K562 (cell line): Measurements from ENCODE around the gene TRIM47. TPM values are rescaled to one million over a fixed set of nuclear protein-coding genes. Genes with fewer than 3 reads are reported as not detected.

Experiments used
- ATAC-seq: fragments of 200-7000 bp; cut with Tn5 transposase; 3 replicates; pipeline ENCODE4 v1.9.1; 2020; ENCODE audit warnings: moderate library complexity
- BruUV-seq: library from RNA; stranded (reverse); fragments of 400-500 nt; replicated peaks from 2 replicates; lab custom pipeline; 2021; lab: Mats Ljungman, UMichigan
- CTCF ChIA-PET: fragments of 300-600 bp; formaldehyde crosslinking; extraction: SDS; loops from one replicate; lab custom pipeline; 2021; ENCODE audit warnings: low intra/inter-chr PET ratio; lab: Yijun Ruan, JAX
- POLR2A ChIA-PET: fragments of 300-600, 350-650 bp; sonication (Branson Sonifier 250); formaldehyde crosslinking; extraction: SDS; loops from one replicate; lab custom pipeline; 2021; ENCODE audit warnings: antibody characterized with exemption, inconsistent platforms; lab: Yijun Ruan, JAX
- DNase-seq, 4 experiments: peaks; one replicate each; pipeline versions ENCODE4 v3.0.0 to v3.0.0-alpha.2; 2011 to 2018; ENCODE audit warnings: low spot score in 3 of 4, mixed read lengths in 3 of 4; ENCODE audit errors: extremely low read depth in 1 of 4
- FAIRE-seq: peaks from 2 replicates; lab custom pipeline; 2011; peaks lifted over from hg19 to GRCh38; lab: Jason Lieb, UNC
- H2AFZ ChIP-seq: 2 replicates; pipeline ENCODE4 v1.6.0; 2011; ENCODE audit warnings: low read depth, low read length, control low read depth, inconsistent platforms
- H3K27ac ChIP-seq: fragments of 200-600 bp; 3 replicates; pipeline ENCODE4 v1.8.0; 2011; ENCODE audit warnings: low read depth, mild to moderate bottlenecking, control low read depth, inconsistent platforms, low read length, moderate library complexity, mixed read lengths; ENCODE audit errors: extremely low read depth
- H3K27me3 ChIP-seq, 2 experiments: fragments of 300-600 bp in 1 of 2; 2 replicates in 1 of 2; 3 replicates in 1 of 2; pipeline versions ENCODE4 v1.6.0 to v1.8.0; 2011; ENCODE audit warnings: inconsistent platforms in 2 of 2, low read length in 2 of 2, mild to moderate bottlenecking in 1 of 2, mixed read lengths in 1 of 2, moderate library complexity in 1 of 2; ENCODE audit not compliant: control insufficient read depth in 2 of 2, insufficient read depth in 2 of 2
- H3K36me3 ChIP-seq: fragments of 300-600 bp; 3 replicates; pipeline ENCODE4 v1.8.0; 2011; ENCODE audit warnings: mild to moderate bottlenecking, low read length, inconsistent platforms; ENCODE audit not compliant: control insufficient read depth, insufficient read depth
- H3K4me1 ChIP-seq, 2 experiments: fragments of 200-600 bp in 1 of 2; replicated peaks in 1 of 2; 2 replicates in 1 of 2; 3 replicates in 1 of 2; pipeline versions ENCODE4 v1.5.1 to v1.8.0; 2011; ENCODE audit warnings: inconsistent platforms in 2 of 2, low read length in 2 of 2, mild to moderate bottlenecking in 1 of 2, mixed read lengths in 1 of 2, moderate library complexity in 1 of 2; ENCODE audit not compliant: control insufficient read depth in 2 of 2, insufficient read depth in 2 of 2
- H3K4me2 ChIP-seq: 2 replicates; pipeline ENCODE4 v1.6.1; 2011; ENCODE audit warnings: low read length, control low read depth, inconsistent platforms, mixed read lengths; ENCODE audit not compliant: insufficient read depth
- H3K4me3 ChIP-seq: fragments of 200-600 bp; sonication (generic), shearing (Covaris generic); 2 replicates; pipeline ENCODE4 v1.5.1; 2016; ENCODE audit warnings: control low read depth, inconsistent platforms
- H3K79me2 ChIP-seq: fragments of 200-600 bp; 3 replicates; pipeline ENCODE4 v1.8.0; 2011; ENCODE audit warnings: low read length, inconsistent platforms; ENCODE audit not compliant: control insufficient read depth, insufficient read depth
- H3K9ac ChIP-seq, 2 experiments: 2 replicates each; pipeline versions ENCODE4 v1.6.0 to v1.6.1; 2011; ENCODE audit warnings: low read depth in 2 of 2, low read length in 2 of 2, control low read depth in 1 of 2, inconsistent platforms in 1 of 2, mild to moderate bottlenecking in 1 of 2, mixed read lengths in 1 of 2; ENCODE audit not compliant: insufficient read depth in 1 of 2
- H3K9me1 ChIP-seq: one replicate; pipeline ENCODE4 v1.6.0; 2011; ENCODE audit warnings: inconsistent platforms, mild to moderate bottlenecking, low read length, moderate library complexity; ENCODE audit not compliant: control insufficient read depth, insufficient read depth
- H3K9me3 ChIP-seq: replicated peaks from 2 replicates; pipeline ENCODE4 v1.5.1; 2011; ENCODE audit warnings: low read depth, low read length, inconsistent platforms; ENCODE audit not compliant: control insufficient read depth, insufficient read depth
- H4K20me1 ChIP-seq: replicated peaks from 2 replicates; pipeline ENCODE4 v1.6.1; 2011; ENCODE audit warnings: low read length, inconsistent platforms, mixed read lengths; ENCODE audit not compliant: control insufficient read depth, insufficient read depth
- CCNT2 ChIP-seq: IDR thresholded peaks from 2 replicates; pipeline ENCODE4 v1.6.1; 2011; ENCODE audit warnings: borderline replicate concordance, low read depth, mild to moderate bottlenecking, moderate library complexity, mixed read lengths, low read length; ENCODE audit not compliant: insufficient read length; ENCODE audit errors: extremely low read depth
- GABPB1 ChIP-seq: sonication (generic); formaldehyde crosslinking; IDR thresholded peaks from 2 replicates; pipeline ENCODE4 v1.8.0; 2022; ENCODE audit warnings: mild to moderate bottlenecking, missing genetic modification reagents
- POLR2G ChIP-seq: fragments of 200-400 bp; formaldehyde crosslinking; IDR thresholded peaks from 2 replicates; pipeline ENCODE4 v1.6.1; 2017; ENCODE audit warnings: low read depth, mild to moderate bottlenecking, antibody characterized with exemption, low read length, moderate library complexity
- RAD21 ChIP-seq, 2 experiments: fragments of 250-450 bp in 1 of 2; fragments of 450-650 bp in 1 of 2; sonication (Bioruptor Pico) in 1 of 2; formaldehyde crosslinking in 1 of 2; IDR thresholded peaks in 1 of 2; conservative IDR thresholded peaks in 1 of 2; 2 replicates each; pipeline versions ENCODE4 v1.4.0 to v1.8.0; 2020 to 2022; ENCODE audit warnings: mild to moderate bottlenecking in 2 of 2, moderate library complexity in 1 of 2
- SMC3 ChIP-seq: conservative IDR thresholded peaks from 2 replicates; pipeline ENCODE4 v1.6.1; 2011; ENCODE audit warnings: low read depth, low read length, improper control_type of control experiment; ENCODE audit not compliant: insufficient read depth
- ZBTB7A ChIP-seq: IDR thresholded peaks from 2 replicates; pipeline ENCODE4 v1.6.1; 2011; ENCODE audit warnings: low read depth, mild to moderate bottlenecking, low read length, moderate library complexity, borderline replicate concordance; ENCODE audit not compliant: control insufficient read depth
- ZBTB8A ChIP-seq: fragments of 450-650 bp; IDR thresholded peaks from 2 replicates; pipeline ENCODE4 v1.6.1; 2018; ENCODE audit warnings: mild to moderate bottlenecking, moderate library complexity; ENCODE audit not compliant: partially characterized antibody
- ZNF431 ChIP-seq: sonication (generic); formaldehyde crosslinking; IDR thresholded peaks from 2 replicates; pipeline ENCODE4 v1.8.0; 2022; ENCODE audit warnings: mild to moderate bottlenecking, missing genetic modification reagents
- ZNF644 ChIP-seq: fragments of 200-800 bp; sonication (Bioruptor generic); IDR thresholded peaks from 2 replicates; pipeline ENCODE4 v1.6.1; 2016; ENCODE audit warnings: low read depth, missing genetic modification characterization, missing compliant biosample characterization
- WGBS: fragments of 100-300 bp; shearing (Covaris generic); methylation state at CpG from one replicate; pipeline ENCODE4 v1.1.6; 2016; ENCODE audit warnings: low coverage, mixed read lengths; ENCODE audit not compliant: insufficient coverage; ENCODE audit errors: missing lambda C conversion rate; 5-methylcytosine and 5-hydroxymethylcytosine counted together
- in situ Hi-C: fragments of 300-500 bp; cut with MboI; formaldehyde crosslinking; loops from 4 replicates; pipeline ENCODE4 v1.15.0; 2018; ENCODE audit warnings: inconsistent platforms, mixed read lengths
- intact Hi-C: fragments of 100-400 bp; cut with micrococcal nuclease; formaldehyde crosslinking; loops from 2 replicates; pipeline ENCODE4 v1.14.2; 2022
- polyA plus RNA-seq, 8 experiments: library from polyadenylated mRNA; depleted of rRNA in 4 of 8; stranded (reverse) in 5 of 8; unstranded in 3 of 8; fragments of >200 nt; fragmentation: Nextera tagmentation in 2 of 8; fragmentation: Illumina TruSeq in 1 of 8; extraction: Ambion mirVana in 2 of 8; extraction: Trizol in 1 of 8; gene quantifications; 2 replicates each; pipeline versions ENCODE4 v1.2.1 to v1.2.3, GENCODE V29; 2011 to 2014; ENCODE audit warnings: inconsistent platforms in 1 of 8, missing spikeins in 1 of 8
- total RNA-seq, 7 experiments: library from RNA; depleted of rRNA in 6 of 7; stranded (reverse); fragments of >200 nt in 6 of 7; fragmentation: Illumina TruSeq in 2 of 7; extraction: Trizol in 2 of 7; gene quantifications; 2 replicates each; pipeline versions ENCODE4 v1.2.1 to v1.2.3, GENCODE V29; 2011 to 2021; ENCODE audit warnings: low replicate concordance in 1 of 7
- TF ChIP-seq, protein P1 (sequence below), 2 experiments: fragments of 450-650 bp; formaldehyde crosslinking in 1 of 2; IDR thresholded peaks; 2 replicates each; pipeline versions ENCODE4 v1.4.0 to v1.6.1; 2014 to 2020; ENCODE audit warnings: mild to moderate bottlenecking in 2 of 2, borderline replicate concordance in 1 of 2, low read depth in 1 of 2

The TRIM47 gene
- total and polyA plus RNA-seq, 9 of the 15 experiments (the other 6 are each of a cell fraction or from before 2014, with no cell fraction given) = 0.56 to 6.1 (median 3.2) TPM

DNA sequence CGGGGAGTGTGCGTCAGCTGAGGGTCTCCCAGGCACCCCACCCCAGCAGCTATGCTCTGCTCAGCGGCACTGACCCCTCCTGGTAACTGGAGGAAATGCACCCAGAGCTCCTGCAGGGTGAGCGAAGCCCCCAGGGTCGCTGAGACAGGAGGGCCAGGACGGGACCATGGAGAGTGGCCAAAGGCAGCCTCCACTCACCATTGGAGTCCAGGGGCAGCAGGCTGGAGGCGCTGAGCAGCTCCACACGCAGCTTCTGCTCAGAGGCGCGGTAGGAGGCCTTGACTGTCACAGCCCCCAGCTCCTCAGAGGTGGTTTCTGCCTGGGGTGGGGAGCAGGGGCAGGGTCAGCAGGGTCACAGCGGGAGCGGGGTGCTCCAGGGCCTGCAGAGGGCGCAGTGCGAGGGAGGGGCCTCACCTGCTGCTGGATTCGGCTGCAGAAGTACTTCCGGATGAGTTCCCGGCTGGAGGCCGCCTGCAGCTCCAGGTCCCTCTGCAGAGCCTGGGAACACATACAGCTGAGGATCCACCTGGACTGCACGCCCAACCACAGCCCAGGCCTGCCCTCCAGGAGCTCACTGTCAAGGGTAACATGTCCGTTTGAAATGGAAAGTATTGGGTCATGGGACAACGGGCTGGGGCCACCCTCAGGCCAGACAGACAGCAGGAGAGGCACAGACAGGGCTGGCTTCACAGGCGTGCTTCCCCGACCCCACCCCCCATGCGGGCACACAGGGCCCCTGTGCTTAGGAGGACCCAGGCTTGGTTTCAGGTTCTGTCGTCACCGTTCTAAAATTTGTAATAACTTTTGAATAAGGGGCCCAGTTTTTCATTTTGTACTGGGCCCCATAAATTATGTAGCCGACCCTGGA is 48.0 kb downstream of the TRIM47 start:
- no peaks in the 10 kb centered on the region for H3K9me1 ChIP-seq
- POLR2A ChIA-PET = interaction anchor here (0.6 to 3.5 kb wide), 18 partner anchors 9 to 209 kb away, joined by 3 to 15 read pairs (median 6); partner anchors contain the start of gene UNC13D
- in situ Hi-C loops = no loop called here
- 0 out of 2 replicates have a peak, but pooled peaks have one; percentile 26 for TF ChIP-seq ZNF431 (CRISPR knock-in tag)
- peak; percentile 79; the same call in 1 of the 2 replicates for TF ChIP-seq ZBTB7A
- peak in 1 of 2 experiments; percentile 39; a peak in 2 of 4 replicates for TF ChIP-seq RAD21 (CRISPR knock-in tag; conservative IDR thresholded peaks at IDR 0.05 in 1 of 2, IDR thresholded peaks at IDR 0.05 in 1 of 2)
- TF ChIP-seq GABPB1 (CRISPR knock-in tag) = 0 out of 2 replicates have a peak, but pooled peaks have one; percentile 19
- peak; percentile 63 for TF ChIP-seq POLR2G
- TF ChIP-seq, protein P1, sequence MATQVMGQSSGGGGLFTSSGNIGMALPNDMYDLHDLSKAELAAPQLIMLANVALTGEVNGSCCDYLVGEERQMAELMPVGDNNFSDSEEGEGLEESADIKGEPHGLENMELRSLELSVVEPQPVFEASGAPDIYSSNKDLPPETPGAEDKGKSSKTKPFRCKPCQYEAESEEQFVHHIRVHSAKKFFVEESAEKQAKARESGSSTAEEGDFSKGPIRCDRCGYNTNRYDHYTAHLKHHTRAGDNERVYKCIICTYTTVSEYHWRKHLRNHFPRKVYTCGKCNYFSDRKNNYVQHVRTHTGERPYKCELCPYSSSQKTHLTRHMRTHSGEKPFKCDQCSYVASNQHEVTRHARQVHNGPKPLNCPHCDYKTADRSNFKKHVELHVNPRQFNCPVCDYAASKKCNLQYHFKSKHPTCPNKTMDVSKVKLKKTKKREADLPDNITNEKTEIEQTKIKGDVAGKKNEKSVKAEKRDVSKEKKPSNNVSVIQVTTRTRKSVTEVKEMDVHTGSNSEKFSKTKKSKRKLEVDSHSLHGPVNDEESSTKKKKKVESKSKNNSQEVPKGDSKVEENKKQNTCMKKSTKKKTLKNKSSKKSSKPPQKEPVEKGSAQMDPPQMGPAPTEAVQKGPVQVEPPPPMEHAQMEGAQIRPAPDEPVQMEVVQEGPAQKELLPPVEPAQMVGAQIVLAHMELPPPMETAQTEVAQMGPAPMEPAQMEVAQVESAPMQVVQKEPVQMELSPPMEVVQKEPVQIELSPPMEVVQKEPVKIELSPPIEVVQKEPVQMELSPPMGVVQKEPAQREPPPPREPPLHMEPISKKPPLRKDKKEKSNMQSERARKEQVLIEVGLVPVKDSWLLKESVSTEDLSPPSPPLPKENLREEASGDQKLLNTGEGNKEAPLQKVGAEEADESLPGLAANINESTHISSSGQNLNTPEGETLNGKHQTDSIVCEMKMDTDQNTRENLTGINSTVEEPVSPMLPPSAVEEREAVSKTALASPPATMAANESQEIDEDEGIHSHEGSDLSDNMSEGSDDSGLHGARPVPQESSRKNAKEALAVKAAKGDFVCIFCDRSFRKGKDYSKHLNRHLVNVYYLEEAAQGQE (IDR thresholded peaks at IDR 0.05; ENCODE audit: borderline replicate concordance) = peak; percentile 34; the same call in 1 of the 2 replicates
- TF ChIP-seq, protein P1 (CRISPR knock-in tag; IDR thresholded peaks at IDR 0.05; ENCODE audit: low read depth) = no peak
- no peak for TF ChIP-seq CCNT2
- TF ChIP-seq ZBTB8A = no peak
- TF ChIP-seq ZNF644 (tag) = no peak
- TF ChIP-seq SMC3 = 0 out of 2 replicates have a peak, but pooled peaks have one; percentile 4

More for the DNA sequence above, 48.0 kb downstream of the TRIM47 start:
- DNase-seq (peak in 1 of 4 experiments; percentile 50), ATAC-seq (peak; percentile 26; the same call in 2 of the 3 replicates), FAIRE-seq (no peak)
- CTCF ChIA-PET = no interaction called here
- Histone ChIP-seq H2AFZ (no peak overlapping the region), H3K36me3 (peaks cover 90% of the 10 kb centered on the region; the same call in 2 of the 3 replicates), H3K4me2 (no peak overlapping the region), H3K9me3 (no peaks in the 10 kb centered on the region), H3K27me3 (no peaks in the 10 kb centered on the region), H3K4me1 (peaks cover 0 to 54% of the 10 kb centered on the region in 2 experiments; a peak in 3 of 5 replicates), H3K9ac (no peak overlapping the region), H3K4me3 (no peak overlapping the region), H3K79me2 (peaks cover 3% of the 10 kb centered on the region; the same call in 1 of the 3 replicates), H4K20me1 (0 out of 2 replicates have a peak, but pooled peaks cover 4% of the 10 kb centered on the region), H3K27ac (no peak overlapping the region)
- BruUV-seq = no TSS peak
- intact Hi-C loops = no loop called here
- WGBS = 92% methylated on average over 25 of the region's 27 CpGs
